Thyroid gland (tissue), 4 donors: ENCODE results near the gene SPINDOC.

Source experiments
- POLR2A ChIP-seq, 2 donors: fragments of 450-650 bp; IDR thresholded peaks; one replicate each; pipeline ENCODE4 v1.6.1; 2017; ENCODE audit warnings: antibody characterized with exemption in 2 of 2, mild to moderate bottlenecking in 2 of 2, moderate library complexity in 1 of 2
- TF ChIP-seq, protein P1 (sequence below), 6 experiments: fragments of 200-600 bp in 3 of 6; fragments of 450-650 bp in 3 of 6; sonication (generic) in 3 of 6; IDR thresholded peaks; one replicate each; pipeline ENCODE4 v1.5.1; 2016 to 2019; ENCODE audit warnings: antibody characterized with exemption in 6 of 6, mild to moderate bottlenecking in 2 of 6, inconsistent platforms in 1 of 6, moderate library complexity in 1 of 6

DNA sequence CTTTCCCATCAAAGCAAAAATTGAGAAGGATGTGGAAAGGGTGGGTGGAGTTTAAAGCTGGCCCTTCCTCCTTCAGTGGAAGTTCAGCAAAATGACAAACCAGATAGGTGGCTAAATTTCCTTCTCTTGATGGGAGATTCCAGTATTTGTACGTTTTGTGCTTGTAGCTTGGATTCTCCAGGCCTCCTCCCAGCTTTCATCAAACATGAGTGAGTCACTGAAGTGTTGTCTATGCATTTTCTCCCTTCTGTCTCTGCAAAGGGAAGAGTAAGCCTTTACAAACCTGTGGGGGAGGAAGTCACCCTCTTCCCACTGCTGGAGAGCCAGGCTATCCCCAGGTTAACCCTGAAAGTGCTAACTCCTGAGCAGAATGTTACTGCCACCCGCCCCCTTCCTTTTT, 32.0 kb downstream of the SPINDOC start:
- TF ChIP-seq POLR2A (IDR thresholded peaks at IDR 0.05) = no peak
- TF ChIP-seq, protein P1, sequence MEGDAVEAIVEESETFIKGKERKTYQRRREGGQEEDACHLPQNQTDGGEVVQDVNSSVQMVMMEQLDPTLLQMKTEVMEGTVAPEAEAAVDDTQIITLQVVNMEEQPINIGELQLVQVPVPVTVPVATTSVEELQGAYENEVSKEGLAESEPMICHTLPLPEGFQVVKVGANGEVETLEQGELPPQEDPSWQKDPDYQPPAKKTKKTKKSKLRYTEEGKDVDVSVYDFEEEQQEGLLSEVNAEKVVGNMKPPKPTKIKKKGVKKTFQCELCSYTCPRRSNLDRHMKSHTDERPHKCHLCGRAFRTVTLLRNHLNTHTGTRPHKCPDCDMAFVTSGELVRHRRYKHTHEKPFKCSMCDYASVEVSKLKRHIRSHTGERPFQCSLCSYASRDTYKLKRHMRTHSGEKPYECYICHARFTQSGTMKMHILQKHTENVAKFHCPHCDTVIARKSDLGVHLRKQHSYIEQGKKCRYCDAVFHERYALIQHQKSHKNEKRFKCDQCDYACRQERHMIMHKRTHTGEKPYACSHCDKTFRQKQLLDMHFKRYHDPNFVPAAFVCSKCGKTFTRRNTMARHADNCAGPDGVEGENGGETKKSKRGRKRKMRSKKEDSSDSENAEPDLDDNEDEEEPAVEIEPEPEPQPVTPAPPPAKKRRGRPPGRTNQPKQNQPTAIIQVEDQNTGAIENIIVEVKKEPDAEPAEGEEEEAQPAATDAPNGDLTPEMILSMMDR (IDR thresholded peaks at IDR 0.05) = no peak
